HepG2 (cell line): ENCODE measurements around the gene DCUN1D2. TPM values are rescaled to one million over a fixed set of nuclear protein-coding genes. Genes with fewer than 3 reads are reported as not detected.

Source experiments
- ATAC-seq: fragments of 200-7000 bp; cut with Tn5 transposase; 3 replicates; pipeline ENCODE4 v1.9.1; 2020; ENCODE audit warnings: mild to moderate bottlenecking, moderate library complexity
- BruUV-seq: library from RNA; stranded (reverse); fragments of 400-500 nt; replicated peaks from 2 replicates; lab custom pipeline; 2021; lab: Mats Ljungman, UMichigan
- CTCF ChIA-PET: fragments of 300-600 bp; formaldehyde crosslinking; extraction: SDS; loops from one replicate; lab custom pipeline; 2021; ENCODE audit warnings: low total read pairs, inconsistent platforms, low intra/inter-chr PET ratio; lab: Yijun Ruan, JAX
- POLR2A ChIA-PET: fragments of 350-600 bp; sonication (Branson Sonifier 250); formaldehyde crosslinking; loops from one replicate; lab custom pipeline; 2020; ENCODE audit warnings: antibody characterized with exemption, inconsistent platforms; lab: Yijun Ruan, JAX
- DNase-seq: peaks from one replicate; pipeline ENCODE4 v3.0.0-alpha.2; 2015; ENCODE audit warnings: low spot score
- FAIRE-seq: peaks from 3 replicates; lab custom pipeline; 2011; peaks lifted over from hg19 to GRCh38; lab: Jason Lieb, UNC
- H2AFZ ChIP-seq: one replicate; pipeline ENCODE4 v1.6.1; 2011; ENCODE audit warnings: low read length, inconsistent platforms
- H3K27ac ChIP-seq: fragments of 300-600 bp; 3 replicates; pipeline ENCODE4 v1.8.0; 2011; ENCODE audit warnings: mixed run types, mild to moderate bottlenecking, mixed read lengths, low read length, inconsistent platforms; ENCODE audit not compliant: insufficient read depth; ENCODE audit errors: extremely low read length
- H3K27me3 ChIP-seq, 2 experiments: fragments of 200-600 bp in 1 of 2; 2 replicates in 1 of 2; 3 replicates in 1 of 2; pipeline versions ENCODE4 v1.6.0 to v1.8.0; 2011; ENCODE audit warnings: low read length in 2 of 2, mild to moderate bottlenecking in 2 of 2, moderate library complexity in 2 of 2, inconsistent platforms in 1 of 2; ENCODE audit not compliant: insufficient read depth in 2 of 2, control insufficient read depth in 1 of 2
- H3K36me3 ChIP-seq, 2 experiments: fragments of 200-600 bp in 1 of 2; replicated peaks in 1 of 2; 2 replicates in 1 of 2; 3 replicates in 1 of 2; pipeline versions ENCODE4 v1.5.1 to v1.8.0; 2011; ENCODE audit warnings: low read length in 2 of 2, inconsistent platforms in 1 of 2; ENCODE audit not compliant: insufficient read depth in 2 of 2, control insufficient read depth in 1 of 2
- H3K4me1 ChIP-seq: 2 replicates; pipeline ENCODE4 v1.5.1; 2012; ENCODE audit warnings: low read length, inconsistent platforms; ENCODE audit not compliant: insufficient read depth
- H3K4me2 ChIP-seq: 2 replicates; pipeline ENCODE4 v1.6.0; 2011; ENCODE audit warnings: low read depth, low read length, inconsistent platforms
- H3K4me3 ChIP-seq, 3 experiments: fragments of 200-600 bp in 1 of 3; sonication (generic), shearing (Covaris generic) in 1 of 3; replicated peaks in 1 of 3; 2 replicates each; pipeline ENCODE4 v1.5.1; 2011 to 2016; ENCODE audit warnings: low read length in 3 of 3, inconsistent platforms in 2 of 3, low read depth in 2 of 3, mild to moderate bottlenecking in 2 of 3, control low read depth in 1 of 3, mixed read lengths in 1 of 3; ENCODE audit not compliant: insufficient read depth in 1 of 3
- H3K79me2 ChIP-seq: one replicate; pipeline ENCODE4 v1.6.1; 2011; ENCODE audit warnings: low read length, inconsistent platforms; ENCODE audit not compliant: insufficient read depth
- H3K9ac ChIP-seq: 2 replicates; pipeline ENCODE4 v1.6.0; 2011; ENCODE audit warnings: mild to moderate bottlenecking, low read depth, low read length, inconsistent platforms; ENCODE audit not compliant: insufficient read depth
- H3K9me3 ChIP-seq: 2 replicates; pipeline ENCODE4 v1.5.1; 2012; ENCODE audit warnings: mild to moderate bottlenecking, low read length
- H4K20me1 ChIP-seq: 2 replicates; pipeline ENCODE4 v1.6.0; 2011; ENCODE audit warnings: inconsistent platforms, mild to moderate bottlenecking, low read length, moderate library complexity; ENCODE audit not compliant: insufficient read depth
- IKZF4 ChIP-seq: sonication (generic); formaldehyde crosslinking; IDR thresholded peaks from 2 replicates; pipeline ENCODE4 v1.5.1; 2020; ENCODE audit warnings: borderline replicate concordance, mild to moderate bottlenecking, low read depth, missing genetic modification reagents; ENCODE audit errors: not compliant biosample characterization
- NR3C1 ChIP-seq: sonication (generic); formaldehyde crosslinking; IDR thresholded peaks from 2 replicates; pipeline ENCODE4 v1.4.0; 2020; ENCODE audit warnings: missing genetic modification reagents
- SNAPC2 ChIP-seq: sonication (generic); formaldehyde crosslinking; IDR thresholded peaks from 2 replicates; pipeline ENCODE4 v1.8.1; 2022; ENCODE audit warnings: mild to moderate bottlenecking, missing genetic modification reagents
- WGBS: methylation state at CpG from one replicate; pipeline ENCODE4 v1.1.6; 2017; ENCODE audit warnings: low lambda C conversion rate; 5-methylcytosine and 5-hydroxymethylcytosine counted together
- in situ Hi-C: cut with HindIII; loops from 2 replicates; pipeline ENCODE4 v1.10.0; 2017; ENCODE audit warnings: low pct_unique_long_range_greater_than_20kb; ENCODE audit not compliant: extremely low pct_ligation_motif_present
- intact Hi-C: fragments of 100-400 bp; cut with micrococcal nuclease; formaldehyde crosslinking; loops from one replicate; pipeline ENCODE4 v1.10.0; 2022; ENCODE audit not compliant: unreplicated experiment
- polyA plus RNA-seq, 8 experiments: library from polyadenylated mRNA; depleted of rRNA in 3 of 8; stranded (reverse) in 7 of 8; unstranded in 1 of 8; fragments of >200 nt; fragmentation: Illumina TruSeq in 4 of 8; extraction: Trizol in 4 of 8; gene quantifications; 2 replicates each; pipeline versions ENCODE4 v1.2.1 to v1.2.3, GENCODE V29; 2011 to 2016; ENCODE audit warnings: low read depth in 4 of 8, missing spikeins in 1 of 8, mixed read lengths in 1 of 8; ENCODE audit not compliant: insufficient read depth in 1 of 8
- total RNA-seq, 5 experiments: library from RNA; depleted of rRNA; stranded (reverse); fragments of >200 nt; fragmentation: Illumina TruSeq; extraction: Trizol; gene quantifications; 2 replicates each; pipeline ENCODE4 v1.2.3, GENCODE V29; 2016; ENCODE audit warnings: low read depth in 1 of 5

Gene DCUN1D2
- total and polyA plus RNA-seq, 2 of the 13 experiments (the other 11 are each of a cell fraction or from before 2014, with no cell fraction given): 9.1 to 9.6 TPM

GRCh38 chr13:113466383-113466782 lies 24.1 kb downstream of the DCUN1D2 start:
- WGBS: 95% methylated on average over 3 of the region's 3 CpGs
- H3K4me2 ChIP-seq: no peak overlapping the region
- CTCF ChIA-PET: no interaction called here

GRCh38 chr13:113465300-113465699 lies 25.2 kb downstream of the DCUN1D2 start:
- ATAC-seq (no peak), DNase-seq (no peak), FAIRE-seq (no peak)
- Histone ChIP-seq H3K36me3 (peaks cover 6 to 27% of the 10 kb centered on the region in 2 experiments), H3K4me2 (no peak overlapping the region), H3K4me3 (no peak overlapping the region), H3K4me1 (peaks cover 13% of the 10 kb centered on the region), H3K27me3 (no peaks in the 10 kb centered on the region), H3K9ac (no peak overlapping the region), H2AFZ (no peak overlapping the region), H3K27ac (no peak overlapping the region), H3K79me2 (no peaks in the 10 kb centered on the region), H3K9me3 (no peaks in the 10 kb centered on the region), H4K20me1 (no peaks in the 10 kb centered on the region)
- WGBS: 92% methylated on average over 4 of the region's 4 CpGs
- TF ChIP-seq SNAPC2: no peak
- BruUV-seq: no TSS peak
- intact Hi-C loops: no loop called here
- in situ Hi-C loops: no loop called here
- ChIA-PET POLR2A (no interaction called here), CTCF (no interaction called here)

More at GRCh38 chr13:113466383-113466782, 24.1 kb downstream of the DCUN1D2 start:
- Histone ChIP-seq H3K36me3 (peaks cover 2 to 19% of the 10 kb centered on the region in 2 experiments; a peak in 4 of 5 replicates), H3K4me3 (no peak overlapping the region), H2AFZ (no peak overlapping the region), H3K79me2 (no peaks in the 10 kb centered on the region), H3K27me3 (no peaks in the 10 kb centered on the region), H4K20me1 (no peaks in the 10 kb centered on the region), H3K4me1 (peaks cover 4% of the 10 kb centered on the region), H3K27ac (no peak overlapping the region), H3K9me3 (no peaks in the 10 kb centered on the region), H3K9ac (no peak overlapping the region)
- POLR2A ChIA-PET: no interaction called here
- no peak for TF ChIP-seq NR3C1 (CRISPR knock-in tag)
- no peak for TF ChIP-seq IKZF4 (CRISPR knock-in tag)
- in situ Hi-C loops: no loop called here
- ATAC-seq: no peak
- intact Hi-C loops: no loop called here
- FAIRE-seq: no peak
- BruUV-seq: no TSS peak
- DNase-seq: no peak
